Measurements from ENCODE around the gene PCDHA8. TPM values are rescaled to one million over a fixed set of nuclear protein-coding genes. Genes with fewer than 3 reads are reported as not detected.

The PCDHA8 gene
- total RNA-seq, 1 donor: not detected

GRCh38 chr5:140881889-140882590 is 41.1 kb downstream of the PCDHA8 start, which contains the start of gene PCDHA13:
TSS of gene PCDHA13 (plus strand) at chr5:140882124. CDS start at chr5:140882269, 145 bp downstream.

Other genes starting within 250 kb of the PCDHA8 start
- 0.73 and 0.98 TPM in 2 replicates for gene CD14, start 208.0 kb upstream of the PCDHA8 start, total RNA-seq
- gene TMCO6, start 201.7 kb upstream of the PCDHA8 start, total RNA-seq: 19.8 and 21.7 TPM in 2 replicates
- gene NDUFA2, start 193.6 kb upstream of the PCDHA8 start, total RNA-seq: 30.7 and 38.9 TPM in 2 replicates
- 63.3 and 79.4 TPM in 2 replicates for gene IK, start 193.4 kb upstream of the PCDHA8 start, total RNA-seq
- 36.0 and 44.0 TPM in 2 replicates for gene WDR55, start 176.3 kb upstream of the PCDHA8 start, total RNA-seq
- under 0.01 and 0.39 TPM in 2 replicates for gene DND1, start 167.6 kb upstream of the PCDHA8 start, total RNA-seq
- gene HARS1, start 149.8 kb upstream of the PCDHA8 start, total RNA-seq: 50.0 and 54.3 TPM in 2 replicates
- gene HARS2, start 149.7 kb upstream of the PCDHA8 start, total RNA-seq: 22.4 and 23.1 TPM in 2 replicates
- 24.2 and 28.7 TPM in 2 replicates for gene ZMAT2, start 140.7 kb upstream of the PCDHA8 start, total RNA-seq
- under 0.01 TPM in 1 of 2 replicates, not detected in the other for gene PCDHA1, start 55.0 kb upstream of the PCDHA8 start, total RNA-seq
- gene PCDHA2, start 46.3 kb upstream of the PCDHA8 start, total RNA-seq: not detected in 2 replicates
- gene PCDHA3, start 40.1 kb upstream of the PCDHA8 start, total RNA-seq: under 0.01 TPM in 2 replicates
- under 0.01 TPM in 1 of 2 replicates, not detected in the other for gene PCDHA4, start 34.1 kb upstream of the PCDHA8 start, total RNA-seq
- gene PCDHA5, start 19.6 kb upstream of the PCDHA8 start, total RNA-seq: under 0.01 TPM in 1 of 2 replicates, not detected in the other
- gene PCDHA6, start 13.2 kb upstream of the PCDHA8 start, total RNA-seq: under 0.01 and 0.37 TPM in 2 replicates
- gene PCDHA7, start 6.9 kb upstream of the PCDHA8 start, total RNA-seq: under 0.01 and 0.37 TPM in 2 replicates
- under 0.01 TPM in 2 replicates for gene PCDHA9, start 7.2 kb downstream of the PCDHA8 start, total RNA-seq
- under 0.01 TPM in 2 replicates for gene PCDHA10, start 14.7 kb downstream of the PCDHA8 start, total RNA-seq
- under 0.01 TPM in 1 of 2 replicates, not detected in the other for gene PCDHA11, start 27.8 kb downstream of the PCDHA8 start, total RNA-seq
- gene PCDHA12, start 34.1 kb downstream of the PCDHA8 start, total RNA-seq: not detected in 2 replicates
- gene PCDHA13, start 40.9 kb downstream of the PCDHA8 start, total RNA-seq: not detected in 2 replicates
- gene PCDHAC1, start 85.1 kb downstream of the PCDHA8 start, total RNA-seq: not detected in 2 replicates
- gene PCDHAC2, start 125.3 kb downstream of the PCDHA8 start, total RNA-seq: under 0.01 and 0.37 TPM in 2 replicates
- gene PCDHB1, start 210.2 kb downstream of the PCDHA8 start, total RNA-seq: not detected in 2 replicates